HCT116 (cell line): Measurements from ENCODE around the gene C1orf94. TPM values are rescaled to one million over a fixed set of nuclear protein-coding genes. Genes with fewer than 3 reads are reported as not detected.

Experiments
- total RNA-seq: library from RNA; stranded (reverse); gene quantifications from one replicate; pipeline ENCODE4 v1.2.1, GENCODE V29; 2021; ENCODE audit not compliant: unreplicated experiment

Gene C1orf94
- total RNA-seq, 1 experiment from 2014 or later: not detected

Other genes starting within 250 kb of the C1orf94 start
- 0.22 TPM for gene CSMD2, start 11.7 kb upstream of the C1orf94 start, total RNA-seq